ENCODE data around the gene COG3. TPM values are rescaled to one million over a fixed set of nuclear protein-coding genes. Genes with fewer than 3 reads are reported as not detected.
A peak's percentile ranks its signal among the peaks of the same experiment; 100 is the strongest.

Gene COG3
- total and polyA plus RNA-seq, 10 donors, result 12.3 to 99.2 (median 32.5) TPM

DNA sequence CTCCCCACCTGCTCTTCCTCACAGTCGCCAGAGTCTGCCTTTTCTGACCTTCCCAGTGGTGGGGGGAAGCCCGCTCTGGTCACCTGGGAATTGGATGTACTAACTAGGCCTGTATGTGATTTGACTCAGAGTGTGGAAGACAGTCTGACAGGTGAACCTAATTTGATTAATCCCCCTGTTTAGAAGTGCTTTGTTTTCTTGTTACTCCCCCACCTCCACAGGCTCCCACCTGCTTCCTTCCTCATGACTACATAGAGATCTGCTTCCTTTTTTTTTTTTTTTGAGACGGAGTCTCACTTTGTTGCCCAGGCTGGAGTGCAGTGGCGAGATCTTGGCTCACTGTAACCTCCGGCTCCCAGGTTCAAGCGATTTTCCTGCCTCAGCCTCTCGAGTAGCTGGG lies 44.0 kb downstream of the COG3 start:
- no peaks in the 10 kb centered on the region for H3K9me3 ChIP-seq
- peak overlapping the region in 2 of 8 donors; percentile 25 to 37 for H3K27ac ChIP-seq
- peaks cover 0 to 93% (median 72%) of the 10 kb centered on the region in 6 donors for H3K36me3 ChIP-seq
- no peak overlapping the region for H3K4me3 ChIP-seq
- peaks cover 0 to 19% (median 3%) of the 10 kb centered on the region in 6 donors for H3K4me1 ChIP-seq
- H3K27me3 ChIP-seq (replicated peaks in 1 of 7), result no peaks in the 10 kb centered on the region
- intact Hi-C loops (cut with DNase I; ENCODE audit: low total_unique reads), result no loop called here
- TF ChIP-seq CTCF (IDR thresholded peaks at IDR 0.05 in 8 of 11, conservative IDR thresholded peaks at IDR 0.05 in 3 of 11) (no peak), POLR2A (IDR thresholded peaks at IDR 0.05) (no peak), POLR2AphosphoS5 (IDR thresholded peaks at IDR 0.05) (no peak)
- DNase-seq, result no peak
- WGBS, 5 donors, result 56 to 86% (median 65%) methylated on average over 7 of the region's 7 CpGs

- Histone ChIP-seq H3K36me3 (peaks cover 0 to 93% (median 68%) of the 10 kb centered on the region in 6 donors), H3K4me3 (no peak overlapping the region), H3K9me3 (no peaks in the 10 kb centered on the region), H3K27me3 (replicated peaks in 1 of 7) (no peaks in the 10 kb centered on the region), H3K27ac (no peak overlapping the region), H3K4me1 (peaks cover 0 to 19% (median 3%) of the 10 kb centered on the region in 6 donors)
- intact Hi-C loops (cut with DNase I; ENCODE audit: low total_unique reads), result no loop called here
- no peak for DNase-seq
- TF ChIP-seq CTCF (IDR thresholded peaks at IDR 0.05 in 8 of 11, conservative IDR thresholded peaks at IDR 0.05 in 3 of 11) (no peak), POLR2AphosphoS5 (IDR thresholded peaks at IDR 0.05) (no peak), POLR2A (IDR thresholded peaks at IDR 0.05) (no peak)
- WGBS, 5 donors, result 90 to 98% (median 94%) methylated on average over 3 of the region's 3 CpGs
These were observed 45.9 kb downstream of the COG3 start for GRCh38 chr13:45510672-45511071.

DNA sequence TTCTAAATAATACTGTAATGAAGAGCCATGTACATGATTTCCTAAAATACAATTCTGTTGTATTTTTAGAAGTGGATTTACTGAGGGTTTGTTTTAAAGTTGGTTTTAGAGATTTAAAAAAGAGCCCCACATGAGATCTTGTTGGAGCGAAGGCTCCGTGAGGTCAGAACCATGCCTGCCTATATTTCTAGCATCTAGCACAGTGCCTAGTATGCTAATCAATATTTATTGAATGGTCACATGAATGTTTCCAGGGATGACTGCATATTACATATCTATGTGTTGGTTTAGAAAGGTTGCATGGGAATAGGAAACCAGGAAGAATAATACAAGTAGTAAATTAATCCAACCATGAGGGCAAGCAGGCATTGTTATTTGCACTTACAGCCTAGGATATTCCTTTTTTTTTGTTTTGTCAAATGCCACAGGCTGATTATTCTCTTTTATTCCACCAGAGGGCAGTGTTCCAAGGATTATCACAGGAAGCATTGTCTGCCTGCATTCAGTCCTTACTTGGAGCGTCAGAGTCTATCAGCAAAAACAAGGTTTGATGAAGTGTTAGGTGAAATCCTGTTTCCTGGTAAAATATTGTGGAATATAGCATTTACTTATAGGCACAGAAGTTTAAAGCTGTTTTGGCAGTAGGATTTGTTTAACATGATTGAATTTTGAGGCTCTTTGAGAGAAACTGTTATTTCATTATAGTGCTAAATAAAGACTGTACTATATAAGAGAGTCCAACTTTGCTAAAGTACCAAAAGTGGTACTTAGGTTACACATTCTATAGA lies 46.8 kb downstream of the COG3 start:
- Histone ChIP-seq H3K36me3 (peaks cover 0 to 93% (median 71%) of the 10 kb centered on the region in 6 donors), H3K27me3 (replicated peaks in 1 of 7) (no peaks in the 10 kb centered on the region), H3K9me3 (no peaks in the 10 kb centered on the region), H3K4me3 (no peak overlapping the region), H3K4me1 (peaks cover 0 to 19% (median 3%) of the 10 kb centered on the region in 6 donors), H3K27ac (peak overlapping the region in 5 of 8 donors; percentile 4 to 51 (median 9))
- 65 to 72% (median 70%) methylated on average over 3 of the region's 3 CpGs for WGBS, 5 donors
- DNase-seq, result no peak
- intact Hi-C loops (cut with DNase I; ENCODE audit: low total_unique reads), result no loop called here
- TF ChIP-seq POLR2A (IDR thresholded peaks at IDR 0.05) (no peak), CTCF (IDR thresholded peaks at IDR 0.05 in 8 of 11, conservative IDR thresholded peaks at IDR 0.05 in 3 of 11) (peak; percentile 74 to 91 (median 87))

DNA sequence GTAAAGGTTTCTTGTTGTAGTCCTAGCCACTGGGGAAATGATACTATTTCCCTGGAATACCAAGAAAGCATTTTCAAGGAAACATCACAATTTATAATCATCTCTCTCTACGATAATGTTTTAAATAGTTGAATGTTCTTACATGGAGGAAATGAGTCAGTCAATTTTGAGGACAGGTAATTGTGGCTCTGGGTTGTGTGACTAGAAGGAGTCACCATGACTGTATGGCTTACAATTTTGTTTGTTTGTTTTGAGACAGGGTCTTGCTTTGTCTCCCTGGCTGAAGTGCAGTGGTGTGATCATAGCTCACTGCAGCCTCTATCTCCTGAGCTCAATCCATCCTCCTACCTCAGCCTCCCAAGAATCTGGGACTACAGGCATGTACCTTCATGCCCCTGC lies 47.4 kb downstream of the COG3 start:
- WGBS, 5 donors, result 57 to 85% (median 80%) methylated on average over 1 of the region's 1 CpG
- DNase-seq, result no peak
- Histone ChIP-seq H3K9me3 (no peaks in the 10 kb centered on the region), H3K4me3 (no peak overlapping the region), H3K27ac (peak overlapping the region in 5 of 8 donors; percentile 4 to 51 (median 9)), H3K4me1 (peaks cover 0 to 19% (median 3%) of the 10 kb centered on the region in 6 donors), H3K27me3 (replicated peaks in 1 of 7) (no peaks in the 10 kb centered on the region), H3K36me3 (peaks cover 0 to 93% (median 70%) of the 10 kb centered on the region in 6 donors)
- intact Hi-C loops (cut with DNase I; ENCODE audit: low total_unique reads), result no loop called here
- TF ChIP-seq POLR2A (IDR thresholded peaks at IDR 0.05) (no peak), POLR2AphosphoS5 (IDR thresholded peaks at IDR 0.05) (no peak), CTCF (IDR thresholded peaks at IDR 0.05 in 8 of 11, conservative IDR thresholded peaks at IDR 0.05 in 3 of 11) (no peak)
